Skin of body (tissue), 2 donors: Measurements from ENCODE around the gene CCDC77. TPM values are rescaled to one million over a fixed set of nuclear protein-coding genes. Genes with fewer than 3 reads are reported as not detected.
"Not testable (repeated sequence)": the region's sequence is repeated elsewhere in the genome, so short reads cannot be mapped to it uniquely, and the experiment has no call there.

Source experiments
- DNase-seq: peaks from one replicate; lab custom pipeline; 2025; lab: John Stamatoyannopoulos, UW
- total RNA-seq: library from RNA; depleted of rRNA; stranded (reverse); fragments of >200 nt; gene quantifications from one replicate; pipeline ENCODE4 v1.2.3, GENCODE V29; 2014

Gene CCDC77
- total RNA-seq = 9.0 TPM

DNA sequence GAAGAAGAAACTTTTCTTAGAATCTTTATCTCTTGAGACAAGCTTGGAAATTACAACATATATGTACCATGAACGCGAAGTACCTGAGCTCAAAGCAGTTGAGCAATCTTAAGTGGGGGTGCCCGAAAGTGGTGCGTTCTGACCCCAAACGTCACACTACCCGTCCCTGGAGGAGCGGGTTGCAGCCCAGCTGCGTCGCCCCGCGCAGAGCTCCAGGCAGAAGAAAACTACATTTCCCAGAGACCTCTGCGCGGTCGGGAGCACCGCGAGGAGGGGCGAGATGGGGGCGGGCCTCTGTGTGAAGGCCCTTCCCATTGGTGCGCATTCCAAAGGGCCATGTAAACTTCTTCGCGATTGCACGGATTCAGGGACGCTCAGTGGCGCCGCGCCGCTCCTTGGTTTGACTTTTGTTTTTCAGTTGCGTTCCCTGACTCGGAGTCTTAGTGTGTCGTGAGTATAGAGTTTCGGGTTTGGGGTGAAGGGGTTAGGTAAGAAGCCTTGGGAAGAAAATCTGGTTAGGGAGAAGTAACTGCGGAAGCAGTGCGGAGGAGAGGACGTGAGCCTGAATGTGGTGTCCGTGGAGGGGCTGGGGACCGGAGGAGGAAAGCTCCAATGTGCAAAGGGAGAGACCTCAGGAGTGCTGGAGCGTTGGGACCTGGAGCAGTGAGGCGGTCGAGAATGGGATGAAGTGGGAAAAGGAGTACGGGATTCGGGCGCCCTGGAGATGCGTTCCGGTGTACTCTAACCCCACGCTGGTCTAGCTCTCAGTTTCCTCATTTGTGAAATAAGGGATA lies at the start of gene CCDC77:
Gene CCDC77 (plus strand): TSS at position 410 of the 794 bp plus-strand sequence. CDS start 7,740 bp downstream, outside the sequence.
- DNase-seq = no peak

DNA sequence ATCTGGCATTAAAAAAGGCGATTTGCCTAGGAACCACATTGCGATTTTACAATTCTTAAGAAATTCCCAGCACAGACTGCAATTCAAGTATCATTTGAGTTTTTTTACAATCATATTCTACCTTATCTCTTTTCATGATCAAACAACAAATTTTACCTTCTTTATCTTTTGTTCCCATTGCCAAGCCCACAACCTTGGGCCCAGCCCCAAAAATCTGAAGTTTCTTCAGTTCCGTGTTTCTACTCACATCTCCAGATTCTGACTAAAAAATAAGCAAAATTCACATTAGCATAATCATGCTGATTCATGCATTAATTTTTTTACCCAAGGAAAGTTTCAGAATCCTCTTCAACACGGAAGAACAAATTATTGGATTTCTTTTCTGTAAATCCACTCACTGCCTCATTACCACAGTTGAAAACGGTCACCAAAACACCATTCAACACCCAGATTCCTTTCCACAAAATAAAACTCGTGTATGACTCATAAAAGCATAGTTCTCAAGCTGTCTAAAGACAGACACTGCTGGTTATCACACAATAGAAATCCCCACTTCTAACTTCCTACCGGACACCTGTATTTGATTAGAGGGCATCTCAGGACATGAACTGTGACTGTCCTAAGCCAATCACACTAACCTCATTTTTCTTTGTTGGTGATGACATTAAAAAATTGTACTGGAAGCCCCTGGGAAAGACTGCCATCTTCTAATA lies 45.0 kb upstream of the CCDC77 start:
- DNase-seq = no peak

DNA sequence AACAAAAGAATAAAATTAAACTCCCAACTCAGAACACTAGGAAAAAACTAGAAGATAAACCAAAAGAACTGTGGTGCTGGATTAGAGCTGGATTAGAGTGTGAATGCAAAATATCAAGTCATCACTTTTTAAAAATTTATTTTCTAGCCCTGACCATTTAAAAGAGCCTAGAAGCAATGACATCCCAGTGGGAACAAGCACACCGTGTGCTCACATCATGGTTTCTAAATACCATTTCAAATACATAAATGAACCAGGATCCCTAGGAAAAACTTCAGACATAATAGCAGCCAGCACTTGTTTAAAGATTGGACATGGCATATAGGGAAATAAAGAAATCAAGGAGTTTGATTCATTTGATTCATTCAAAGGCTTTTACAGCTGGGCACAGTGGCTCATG lies 42.4 kb upstream of the CCDC77 start:
- no peak for DNase-seq

DNA sequence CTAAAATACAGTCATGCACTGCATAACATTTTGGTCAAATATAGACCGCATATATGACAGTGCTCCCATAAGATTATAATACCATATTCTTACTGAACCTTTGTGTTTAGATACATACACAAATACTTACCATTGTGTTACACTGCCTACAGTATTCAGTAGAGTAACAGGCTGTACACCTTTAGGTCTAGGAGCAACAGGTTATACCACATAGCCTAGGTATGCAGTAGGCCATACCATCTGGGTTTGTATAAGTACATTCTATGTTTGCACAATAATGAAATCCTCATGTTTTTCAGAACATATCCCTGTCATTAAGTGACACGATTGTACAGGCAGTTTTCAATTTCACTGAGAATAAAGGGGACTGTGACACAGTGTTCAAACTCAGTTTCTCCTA lies 34.6 kb upstream of the CCDC77 start:
- no peak for DNase-seq

DNA sequence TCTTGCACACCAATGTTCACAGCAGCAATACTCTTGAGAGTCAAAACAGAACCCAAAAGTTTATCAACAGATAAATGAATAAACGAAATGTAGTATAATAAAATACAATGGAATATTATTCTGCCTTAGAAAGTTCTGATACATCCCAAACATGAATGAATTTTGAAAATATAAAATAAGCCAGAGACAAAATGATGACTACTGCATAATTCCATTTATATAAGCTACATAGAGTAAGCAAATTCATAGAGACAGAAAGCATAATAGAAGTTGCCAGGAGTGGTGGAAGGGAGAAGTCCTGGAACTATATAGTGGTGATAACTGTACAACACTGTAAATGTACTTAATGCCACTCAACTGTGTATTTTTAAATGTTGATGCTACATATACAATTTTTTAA lies 33.5 kb upstream of the CCDC77 start:
- no peak for DNase-seq

DNA sequence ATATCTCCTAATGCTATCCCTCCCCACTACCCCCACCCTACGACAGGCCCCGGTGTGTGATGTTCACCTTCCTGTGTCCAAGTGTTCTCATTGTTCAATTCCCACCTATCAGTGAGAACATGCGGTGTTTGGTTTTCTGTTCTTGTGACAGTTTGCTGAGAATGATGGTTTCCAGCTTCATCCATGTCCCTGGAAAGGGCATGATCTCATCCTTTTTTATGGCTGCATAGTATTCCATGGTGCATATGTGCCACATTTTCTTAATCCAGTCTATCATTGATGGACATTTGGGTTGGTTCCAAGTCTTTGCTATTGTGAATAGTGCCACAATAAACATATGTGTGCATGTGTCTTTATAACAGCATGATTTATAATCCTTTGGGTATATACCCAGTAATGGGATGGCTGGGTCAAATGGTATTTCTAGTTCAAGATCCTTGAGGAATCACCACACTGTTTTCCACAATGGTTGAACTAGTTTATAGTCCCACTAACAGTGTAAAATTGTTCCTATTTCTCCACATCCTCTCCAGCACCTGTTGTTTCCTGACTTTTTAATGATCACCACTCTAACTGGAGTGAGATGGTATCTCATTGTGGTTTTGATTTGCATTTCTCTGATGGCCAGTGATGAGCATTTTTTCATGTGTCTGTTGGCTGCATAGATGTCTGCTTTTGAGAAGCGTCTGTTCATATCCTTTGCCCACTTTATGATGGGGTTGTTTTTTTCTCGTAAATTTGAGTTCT lies 30.5 kb upstream of the CCDC77 start:
- DNase-seq = not testable (repeated sequence)

DNA sequence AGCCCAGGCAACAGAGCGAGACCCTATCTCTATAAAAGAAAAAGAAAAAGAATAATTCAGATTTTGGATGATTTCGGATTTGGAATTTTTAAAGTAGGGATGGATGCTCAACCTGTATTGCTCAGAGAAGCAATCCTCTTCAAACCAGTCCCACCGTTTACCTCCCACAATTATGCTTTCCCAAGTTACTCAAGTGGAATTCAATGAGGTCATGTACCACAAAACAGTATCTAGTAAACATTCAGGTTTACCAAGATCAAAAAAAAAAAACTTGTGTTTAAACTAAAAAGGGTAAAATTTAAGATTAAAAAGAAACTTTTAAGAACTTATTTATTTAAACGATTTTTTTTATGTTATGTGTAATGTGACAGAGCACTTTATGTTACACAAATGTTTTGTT lies 14.8 kb upstream of the CCDC77 start:
- DNase-seq = no peak

DNA sequence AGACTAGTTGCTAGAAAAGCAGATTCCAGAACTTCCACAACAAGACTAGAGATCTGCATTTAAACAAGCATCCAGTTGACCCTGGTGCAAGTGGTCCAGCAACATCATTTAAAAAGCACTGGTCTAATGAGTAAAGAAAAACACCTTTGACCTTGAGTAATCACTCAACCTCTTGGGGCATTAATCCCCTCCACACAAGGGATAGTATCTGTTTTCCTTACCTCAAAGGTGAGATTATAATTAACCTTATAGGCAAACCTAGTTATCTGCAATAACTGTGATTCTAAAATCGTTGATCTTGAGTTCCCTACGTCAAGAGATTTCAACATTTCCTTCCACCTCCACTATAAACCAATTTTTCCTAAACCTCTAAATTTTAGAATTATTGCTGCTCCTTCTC lies 13.4 kb upstream of the CCDC77 start:
- no peak for DNase-seq

DNA sequence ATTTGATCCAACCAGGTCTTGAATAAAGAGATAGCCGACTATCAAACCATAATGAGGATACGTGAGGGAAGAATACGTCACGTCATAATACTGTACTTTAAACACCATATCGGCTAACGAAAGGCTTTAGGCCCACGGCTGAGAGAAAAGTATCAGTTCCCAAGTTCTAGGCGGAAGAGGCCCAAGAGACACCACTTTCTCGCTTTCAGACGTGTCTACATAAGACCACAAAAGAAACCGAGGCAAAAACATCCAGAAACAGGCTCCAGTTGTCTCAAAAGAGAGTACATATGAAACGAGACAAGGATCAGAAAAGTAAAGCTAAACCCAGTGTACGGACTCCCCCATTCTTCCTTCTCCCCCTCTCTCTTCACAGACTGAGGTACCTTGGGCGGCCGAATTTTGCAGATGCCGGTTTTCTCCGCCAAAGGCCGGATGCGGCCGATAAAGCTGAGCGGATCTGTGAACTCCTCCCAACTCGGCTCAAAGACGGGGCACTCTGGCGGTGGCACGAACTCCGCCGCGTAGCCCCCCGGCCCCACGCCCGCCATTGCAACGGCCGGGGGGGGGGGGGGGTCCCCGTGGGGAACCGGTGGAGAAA lies 12.8 kb upstream of the CCDC77 start:
- DNase-seq = no peak

DNA sequence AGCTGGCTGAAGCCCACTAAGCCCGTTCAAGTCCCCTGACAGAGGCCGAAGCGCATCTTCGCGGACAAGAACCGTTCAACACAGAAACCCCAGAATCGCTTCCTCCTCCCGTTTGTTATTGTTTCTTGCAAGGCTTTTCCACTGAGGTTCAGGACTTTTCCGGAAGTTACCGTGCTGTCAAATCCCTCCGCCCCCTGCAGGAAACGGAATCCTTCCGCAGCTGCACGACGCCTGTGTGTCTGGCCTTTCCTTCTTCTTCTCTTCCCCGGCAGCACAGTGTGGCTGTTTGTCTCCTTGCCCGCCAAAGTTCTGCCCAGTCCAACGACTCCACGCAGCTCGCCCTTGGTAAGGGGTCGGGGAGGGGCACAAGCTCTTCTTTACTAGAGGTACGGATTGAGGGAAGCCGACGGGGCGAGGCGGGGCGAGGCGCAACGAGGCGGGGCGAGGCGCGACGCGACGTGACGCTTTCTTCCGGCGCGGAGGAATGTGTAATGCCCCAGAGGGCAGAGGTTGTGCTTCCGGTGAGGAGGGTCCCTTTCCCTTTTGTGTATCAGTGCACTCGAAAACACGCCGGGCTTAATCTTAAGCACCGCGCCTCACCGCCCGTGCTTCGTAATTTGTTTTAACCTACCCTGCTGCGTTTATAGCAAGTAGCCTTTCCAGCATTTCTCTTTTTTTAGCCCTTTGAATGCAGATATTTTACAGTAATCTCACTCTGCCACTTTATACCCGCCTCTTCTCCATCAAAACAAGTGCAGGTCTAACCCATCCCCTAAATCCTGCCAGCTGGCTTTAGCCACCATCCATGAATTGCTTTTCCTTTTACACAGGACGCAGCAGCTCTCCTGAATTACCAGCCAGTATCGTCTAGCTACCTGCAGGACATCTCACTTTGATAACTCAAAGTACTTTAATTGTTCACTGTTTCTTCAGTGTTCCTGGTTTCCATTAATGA lies 12.0 kb upstream of the CCDC77 start, which contains the start of gene KDM5A:
Gene KDM5A (minus strand): TSS at position 179 of the 955 bp plus-strand sequence. CDS start 229 bp downstream, outside the sequence.
- no peak for DNase-seq

DNA sequence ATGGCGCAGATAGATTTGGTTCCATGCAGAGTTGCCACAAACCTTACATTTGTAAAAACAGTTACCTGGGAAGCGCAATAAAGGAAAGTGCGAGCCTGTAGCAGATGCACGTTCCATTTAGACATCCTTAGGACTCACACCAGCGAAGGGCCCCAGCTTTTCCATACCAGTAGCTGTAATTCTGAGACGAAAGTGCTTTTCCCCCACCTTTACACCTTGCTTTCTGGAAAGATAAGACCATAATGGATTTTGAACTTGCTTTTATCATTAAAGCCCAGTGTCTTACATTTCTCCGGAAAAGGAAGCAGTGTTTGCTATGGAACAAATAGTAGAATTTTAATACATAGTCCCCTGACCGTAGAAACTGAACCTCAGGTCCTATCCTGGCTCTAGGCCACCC lies 616 bp upstream of the CCDC77 start:
- no peak for DNase-seq

DNA sequence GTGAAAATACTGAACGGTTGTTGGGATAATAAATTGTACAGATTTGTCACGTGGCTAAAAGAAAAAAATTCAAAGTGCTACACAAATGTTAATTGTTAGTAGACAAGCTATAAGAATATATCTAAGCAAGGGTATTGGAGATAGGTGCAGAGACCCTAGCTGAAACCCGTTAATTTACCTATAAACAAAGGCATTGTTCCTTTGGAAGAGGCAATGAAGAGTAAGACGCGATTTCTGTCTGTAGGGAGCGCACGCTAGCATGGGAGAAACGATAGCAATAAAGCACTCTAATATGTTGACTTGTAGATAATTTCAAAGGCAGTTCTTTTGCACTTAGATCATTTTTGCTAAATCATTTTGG lies 565 bp downstream of the CCDC77 start:
- DNase-seq = no peak

DNA sequence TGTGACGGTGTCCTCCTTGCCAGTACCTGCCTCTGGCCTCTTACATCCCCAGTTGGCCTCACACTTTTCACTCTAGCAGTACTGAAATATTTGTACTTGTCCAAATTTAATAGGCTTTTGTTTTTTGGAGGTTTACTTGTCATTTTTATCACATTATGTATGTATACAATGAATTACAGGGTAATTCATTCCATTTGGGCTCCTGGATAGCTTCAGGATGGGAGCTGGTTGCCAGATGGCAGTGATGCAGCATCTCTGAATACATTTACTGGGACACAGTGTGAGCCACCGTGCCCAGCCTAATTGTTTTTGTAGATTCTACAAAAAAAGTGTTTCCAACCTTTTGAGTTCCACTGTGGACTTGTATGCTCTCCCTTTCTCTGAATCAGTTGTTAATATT lies 13.4 kb downstream of the CCDC77 start:
- DNase-seq = no peak

DNA sequence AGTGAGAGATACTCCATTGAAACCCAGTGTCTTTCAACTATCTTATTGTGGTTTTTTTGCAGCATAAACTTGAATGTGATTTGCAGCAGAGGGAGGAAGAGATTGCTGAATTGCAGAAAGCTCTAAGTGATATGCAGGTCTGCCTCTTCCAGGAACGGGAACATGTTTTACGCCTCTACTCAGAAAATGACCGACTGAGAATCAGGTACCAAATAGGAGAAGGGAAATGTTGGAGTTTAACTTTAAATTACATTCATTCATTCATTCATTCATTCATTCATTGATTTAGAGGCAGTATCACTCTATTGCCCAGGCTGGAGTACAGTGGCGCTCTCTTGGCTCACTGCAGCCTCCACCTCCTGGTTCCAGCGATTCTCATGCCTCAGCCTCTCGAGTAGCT lies 17.0 kb downstream of the CCDC77 start:
- no peak for DNase-seq

DNA sequence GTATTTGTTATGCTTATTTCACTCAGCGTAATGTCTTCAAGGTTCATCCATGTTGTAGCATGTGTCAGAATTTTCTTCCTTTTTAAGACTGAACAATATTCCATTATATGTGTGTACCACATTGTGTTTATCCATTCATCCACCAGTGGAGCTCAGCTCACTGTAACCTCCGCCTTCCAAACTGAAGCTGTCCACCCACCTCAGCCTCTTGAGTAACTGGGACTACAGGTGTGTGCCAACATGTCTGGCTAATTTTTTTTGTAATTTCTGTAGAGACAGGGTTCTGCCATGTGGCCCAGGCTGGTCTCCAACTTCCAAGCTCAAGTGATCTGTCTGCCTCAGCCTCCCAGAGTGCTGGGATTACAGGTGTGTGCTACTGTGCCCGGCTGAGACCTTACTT lies 21.1 kb downstream of the CCDC77 start:
- no peak for DNase-seq

DNA sequence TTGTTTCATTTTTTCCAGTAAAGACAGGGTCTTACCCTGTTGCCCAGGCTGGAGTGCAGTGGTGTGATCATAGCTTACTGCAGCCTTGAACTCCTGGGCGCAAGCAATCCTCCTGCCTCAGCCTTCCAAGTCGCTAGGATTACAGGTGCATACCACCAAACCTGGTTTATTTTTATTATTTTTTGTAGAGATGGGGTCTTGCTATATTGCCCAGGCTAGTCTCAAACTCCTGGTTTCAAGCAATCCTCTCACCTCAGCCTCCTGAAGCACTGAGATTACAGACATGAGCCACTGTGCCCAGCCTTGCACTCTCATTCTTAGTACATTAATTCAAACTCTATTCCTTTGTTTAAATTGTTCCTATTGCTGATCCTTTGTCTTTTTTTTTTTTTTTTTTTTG lies 34.3 kb downstream of the CCDC77 start:
- not testable (repeated sequence) for DNase-seq

DNA sequence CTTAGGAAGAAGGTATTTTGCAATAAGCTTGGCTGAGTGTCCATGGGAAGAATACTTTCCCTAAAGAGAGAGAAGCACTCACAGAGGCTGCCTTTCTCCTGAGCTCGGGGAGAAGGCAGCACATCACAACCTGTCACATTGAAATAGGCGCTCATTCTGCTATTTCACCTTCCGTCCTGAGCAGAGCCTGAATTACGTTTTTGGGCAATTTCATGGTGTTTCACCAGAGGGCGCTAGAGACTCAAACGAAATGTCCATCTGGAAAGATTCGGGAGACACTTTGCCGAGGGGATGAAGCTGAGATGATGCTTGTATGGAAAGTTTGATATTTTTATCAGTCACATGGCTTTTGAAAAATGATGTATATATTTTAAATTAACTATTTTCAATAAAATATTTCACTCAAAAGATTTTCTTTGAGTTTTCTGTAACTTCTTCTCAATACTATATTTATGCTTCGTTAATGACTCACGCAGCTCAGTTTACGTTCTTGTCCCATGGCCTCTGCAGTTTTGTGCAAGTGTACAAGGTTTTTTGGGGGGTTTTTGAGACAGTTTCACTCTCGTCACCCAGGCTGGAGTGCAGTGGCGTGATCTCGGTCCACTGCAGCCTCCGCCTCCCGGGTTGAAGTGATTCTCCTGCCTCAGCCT lies 40.9 kb downstream of the CCDC77 start:
- DNase-seq = no peak

DNA sequence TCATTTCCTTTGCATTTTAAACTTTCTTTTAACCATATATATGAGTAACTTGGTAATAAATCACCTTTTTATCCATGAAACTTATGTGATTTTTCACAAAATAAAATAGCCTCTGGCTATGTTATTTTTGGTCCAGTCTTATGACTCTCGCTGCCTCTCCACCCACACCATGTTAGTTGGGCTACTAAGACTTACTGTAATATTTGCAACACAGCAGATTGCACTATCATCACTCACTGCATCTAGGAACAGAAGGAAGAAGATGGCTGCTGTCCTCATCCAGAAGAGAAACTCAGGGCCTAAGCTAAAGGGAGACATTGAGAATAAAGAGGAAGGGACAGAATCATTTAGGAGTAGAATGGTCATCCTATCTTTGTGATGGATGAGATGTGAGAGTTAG lies 45.7 kb downstream of the CCDC77 start:
- DNase-seq = no peak

DNA sequence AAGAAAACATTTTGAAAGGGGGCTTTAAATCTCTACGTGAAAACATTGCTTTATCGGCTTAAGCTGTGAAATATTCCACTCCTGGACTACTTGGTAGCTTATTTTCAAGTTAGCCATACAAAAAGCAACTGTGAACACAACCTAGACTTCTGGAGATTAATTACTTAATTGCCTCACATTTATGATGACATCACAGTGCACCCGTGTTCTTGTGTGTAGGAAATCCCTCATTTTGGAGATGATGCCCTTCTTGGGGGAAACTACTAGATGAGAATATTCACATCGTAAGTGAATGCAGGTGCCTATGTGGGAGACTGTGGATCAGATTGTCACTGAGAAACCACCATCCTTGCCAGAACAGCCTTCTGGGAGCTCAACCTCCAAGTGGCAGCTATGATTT lies 47.8 kb downstream of the CCDC77 start:
- DNase-seq = no peak

DNA sequence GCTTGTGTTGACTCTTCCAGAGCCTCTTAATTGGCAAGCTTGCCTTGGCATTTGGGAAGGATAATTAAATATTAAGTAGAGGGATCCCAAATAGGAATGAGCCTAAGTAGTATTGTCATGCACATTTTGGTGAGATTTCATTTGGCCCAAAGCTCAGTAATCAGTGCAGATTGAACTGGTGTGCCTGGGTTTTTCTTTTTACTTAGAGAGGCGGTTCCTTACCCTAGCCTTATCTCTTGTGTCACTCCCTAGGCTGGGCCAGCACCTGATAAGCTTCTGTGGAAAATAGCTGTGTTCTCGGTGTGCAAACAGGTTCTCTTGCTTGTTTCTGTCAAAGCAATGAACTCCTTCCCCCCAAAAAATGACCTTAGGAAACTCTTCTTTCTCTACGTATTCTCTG lies 49.0 kb downstream of the CCDC77 start:
- DNase-seq = no peak
